Ramos (cell line): ENCODE data around the gene PRSS12.

Experiments used
- in situ Hi-C: fragments of 300-500 bp; cut with MboI; formaldehyde crosslinking; loops from one replicate; pipeline ENCODE4 v1.14.3; 2022; ENCODE audit warnings: low sequenced_read_pairs; ENCODE audit not compliant: unreplicated experiment

The PRSS12 gene

DNA sequence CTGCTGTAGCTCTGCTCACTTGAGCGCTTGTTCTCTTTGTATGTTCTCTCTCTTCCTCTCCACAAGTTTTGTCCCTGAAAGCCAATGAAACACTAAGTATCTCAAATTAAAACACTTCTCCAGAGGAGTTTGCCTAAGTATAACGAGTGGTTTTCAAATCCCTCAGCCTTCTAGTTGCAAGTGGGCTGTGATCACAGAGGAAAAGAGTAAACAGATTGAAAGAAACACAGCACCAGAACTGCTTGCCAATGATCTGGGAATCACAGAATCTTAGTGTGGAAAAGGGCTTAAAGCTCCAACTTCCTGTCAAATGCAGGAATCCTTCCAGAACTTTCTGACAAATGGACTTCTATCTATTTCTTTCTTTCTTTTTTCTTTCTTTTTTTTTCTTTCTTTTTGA lies 4.8 kb upstream of the PRSS12 start:
- in situ Hi-C loops, result no loop called here

DNA sequence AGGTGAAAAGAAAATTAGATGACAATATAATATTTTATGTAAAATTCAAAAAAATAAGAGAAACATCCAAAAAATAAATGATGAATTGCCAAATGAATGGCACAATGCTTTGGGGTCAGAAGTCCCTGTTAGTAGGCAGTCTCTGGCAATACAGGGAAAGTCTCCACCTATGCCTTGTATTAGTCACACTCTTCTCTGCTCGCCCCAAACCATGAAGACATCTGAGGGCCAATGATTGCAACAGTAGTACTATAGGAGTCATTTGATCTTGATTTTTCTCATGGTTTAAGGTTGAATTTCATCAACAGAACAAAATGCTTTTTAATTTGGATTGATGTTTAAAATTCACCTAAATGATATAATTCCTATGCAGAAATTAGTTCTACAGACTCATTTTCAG lies 3.9 kb upstream of the PRSS12 start:
- in situ Hi-C loops, result no loop called here

DNA sequence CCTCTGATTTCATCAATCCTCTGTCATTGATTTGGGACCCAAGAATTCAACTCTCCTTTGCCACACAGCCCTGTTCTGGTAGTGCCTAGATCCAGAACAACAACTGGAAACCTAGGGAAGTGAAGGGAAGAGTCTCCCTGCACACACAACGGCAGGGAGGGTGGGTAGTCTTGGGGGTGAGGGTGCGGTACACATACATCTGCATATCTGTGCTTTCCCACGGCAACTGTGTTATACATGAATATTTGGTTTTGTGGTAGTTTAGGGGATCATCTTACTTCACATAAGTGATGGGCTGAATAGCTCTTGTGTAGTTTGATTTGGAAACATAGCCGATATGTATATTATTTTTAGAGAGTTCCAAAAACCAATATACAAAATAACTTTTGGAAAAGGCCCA lies 3.3 kb upstream of the PRSS12 start:
- in situ Hi-C loops, result no loop called here

DNA sequence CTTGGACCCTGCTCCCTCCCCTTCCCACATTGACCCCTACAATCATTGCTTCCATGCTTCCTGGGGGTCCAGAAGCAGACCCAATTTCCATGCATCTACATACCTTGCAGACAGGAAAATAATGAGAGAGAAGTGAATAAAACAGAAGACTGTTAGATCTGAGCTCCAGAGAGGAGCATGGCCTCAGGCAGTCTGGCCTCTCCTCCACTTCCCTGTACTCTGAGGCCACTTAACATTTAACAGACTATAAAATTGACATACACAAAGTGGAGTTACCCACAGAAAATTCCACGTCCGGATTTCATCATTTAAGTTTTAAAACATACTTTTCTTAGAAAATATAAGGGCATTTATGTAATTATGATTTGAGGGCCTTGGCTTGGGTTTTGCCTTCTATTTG lies 2.1 kb upstream of the PRSS12 start:
- in situ Hi-C loops, result no loop called here

DNA sequence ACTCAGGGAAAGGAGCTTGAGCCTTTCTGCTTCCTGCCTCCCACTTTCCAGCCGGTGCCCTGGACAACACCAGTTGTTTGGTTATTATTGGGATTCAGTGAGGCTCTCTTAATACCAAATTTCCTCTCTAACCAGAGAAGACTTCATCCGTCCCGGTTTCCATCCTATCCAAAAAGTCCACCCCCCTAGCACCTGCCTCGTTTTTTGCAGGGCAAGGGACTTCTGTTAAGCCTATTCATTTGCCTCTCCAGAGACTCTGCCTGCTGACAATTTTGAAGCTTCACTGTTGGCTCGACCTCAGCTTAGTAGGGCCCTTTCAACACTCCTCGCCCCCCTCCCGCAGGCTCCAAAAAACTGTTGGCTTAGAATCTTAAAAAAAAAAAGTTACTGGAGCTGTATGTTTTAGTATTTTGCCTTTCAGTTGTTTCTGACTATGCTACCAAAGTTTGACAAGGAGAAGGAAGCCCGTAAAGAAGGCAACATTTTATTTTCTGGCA lies 779 bp upstream of the PRSS12 start:
- in situ Hi-C loops, result no loop called here

DNA sequence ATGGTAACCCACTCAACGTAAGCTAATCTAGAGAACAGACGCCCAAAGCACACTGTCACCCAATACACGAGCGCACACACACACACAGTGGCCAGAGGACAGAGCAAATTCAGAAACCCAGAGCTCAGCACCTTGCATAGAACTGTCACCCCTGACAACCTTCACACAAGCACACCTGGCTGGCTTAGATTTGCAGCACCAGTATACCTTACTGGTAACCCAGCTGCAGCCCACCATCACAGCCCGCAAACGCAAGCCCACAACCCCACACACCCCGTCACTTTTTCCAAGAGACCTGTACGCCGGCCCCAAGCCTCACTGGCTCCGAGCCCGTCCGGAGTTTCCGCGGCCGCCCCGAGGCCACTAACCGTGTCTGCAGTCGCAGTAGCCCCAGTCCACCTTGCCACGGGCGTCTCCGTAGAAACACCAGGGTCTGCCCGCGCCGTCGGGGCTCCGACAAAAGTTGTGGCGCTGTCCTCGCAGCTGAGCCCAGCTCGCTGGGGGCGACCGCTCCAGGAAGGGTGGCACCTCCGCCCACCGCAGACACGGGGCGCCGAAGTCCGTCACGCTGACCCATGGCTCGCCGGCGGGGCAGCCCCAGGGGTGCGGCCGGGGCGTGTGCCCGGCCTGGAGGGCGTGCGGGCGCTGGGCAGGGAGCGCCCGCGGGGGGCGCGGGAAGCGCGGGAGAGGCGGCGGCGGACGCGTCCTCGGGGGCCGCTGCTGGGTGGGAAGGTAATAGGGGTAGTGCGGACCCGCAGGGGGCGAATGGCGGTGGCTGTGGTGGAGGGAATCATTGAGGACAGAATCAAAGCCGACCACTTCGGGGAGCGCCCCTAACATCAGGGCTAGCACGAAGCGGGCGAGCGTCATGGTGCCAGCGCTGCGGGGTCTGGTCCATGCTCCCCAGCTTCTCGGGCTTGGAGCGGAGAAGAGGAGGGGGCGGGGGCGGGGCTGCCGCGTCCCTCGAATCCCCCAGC lies 664 bp downstream of the PRSS12 start:
- in situ Hi-C loops, result no loop called here

DNA sequence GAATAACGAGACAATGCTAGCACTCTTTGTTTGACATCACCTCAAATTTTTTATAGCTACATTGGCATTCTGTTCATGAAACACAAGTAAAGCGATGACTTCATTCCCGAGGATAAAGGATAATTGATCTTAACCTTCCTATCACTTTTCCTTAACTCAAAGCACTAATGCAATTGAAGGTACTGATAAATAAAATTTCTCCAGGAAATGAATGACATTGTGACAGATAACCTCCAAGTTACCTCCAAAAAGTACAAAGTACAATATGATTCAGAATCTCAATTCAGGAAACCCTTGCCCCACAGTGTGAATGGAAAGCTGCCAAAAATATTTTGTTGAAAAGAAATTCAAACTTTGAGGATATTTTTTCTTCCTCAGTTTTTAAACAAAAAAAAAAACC lies 1.8 kb downstream of the PRSS12 start:
- in situ Hi-C loops, result no loop called here

DNA sequence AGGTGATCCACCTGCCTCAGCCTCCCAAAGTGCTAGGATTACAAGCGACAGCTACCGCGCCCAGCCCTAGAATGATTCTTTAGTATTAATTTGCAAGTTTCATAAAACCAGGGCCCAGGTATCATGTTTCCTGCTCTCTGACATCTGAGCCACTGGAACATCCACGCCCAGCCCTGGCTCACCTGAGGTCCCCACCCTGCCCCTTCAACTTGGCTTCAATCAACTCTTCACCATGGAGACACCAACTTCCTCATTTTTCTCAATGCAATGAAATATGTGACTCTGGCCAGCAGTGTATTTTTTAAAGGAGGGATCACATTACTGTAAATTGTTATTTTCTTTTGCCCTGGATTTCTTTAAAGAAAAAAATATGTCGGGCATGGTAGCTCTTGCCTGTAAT lies 3.9 kb downstream of the PRSS12 start:
- in situ Hi-C loops, result no loop called here

DNA sequence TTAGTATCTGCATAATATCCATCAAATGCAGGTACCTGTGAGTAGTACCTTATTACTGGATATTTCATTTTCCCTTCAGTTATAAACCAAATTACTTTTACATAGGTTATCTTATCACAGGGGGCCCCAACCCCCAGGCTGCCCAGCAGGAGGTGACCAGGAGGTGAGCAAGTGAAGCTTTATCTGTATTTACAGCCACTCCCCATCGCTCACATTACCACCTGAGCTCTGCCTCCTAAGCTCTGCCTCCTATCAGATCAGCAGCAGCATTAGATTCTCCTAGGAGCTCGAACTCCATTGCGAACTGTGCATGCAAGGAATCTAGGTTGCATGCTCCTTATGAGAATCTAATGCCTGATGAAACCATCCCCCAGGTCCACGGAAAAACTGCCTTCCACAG lies 6.3 kb downstream of the PRSS12 start:
- in situ Hi-C loops, result no loop called here

DNA sequence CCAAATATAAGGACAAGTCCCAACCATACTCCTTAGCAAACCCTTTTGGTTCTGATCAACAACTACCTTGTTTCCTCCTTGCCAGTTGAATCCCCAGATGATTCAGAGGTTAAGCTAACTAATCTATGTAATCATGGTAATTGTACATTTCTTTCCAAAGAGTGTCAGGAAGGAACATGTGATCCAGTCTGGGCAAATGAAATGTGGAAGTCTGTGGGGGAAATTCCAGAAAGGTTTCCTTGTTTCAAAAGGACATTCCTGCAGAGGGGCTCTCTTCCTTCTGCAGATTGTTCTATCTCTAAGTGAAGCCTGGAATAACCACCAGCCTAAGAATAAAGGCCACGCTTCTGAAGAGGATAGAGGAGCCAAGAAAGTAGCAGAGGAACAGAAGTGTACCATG lies 7.0 kb downstream of the PRSS12 start:
- in situ Hi-C loops, result no loop called here

DNA sequence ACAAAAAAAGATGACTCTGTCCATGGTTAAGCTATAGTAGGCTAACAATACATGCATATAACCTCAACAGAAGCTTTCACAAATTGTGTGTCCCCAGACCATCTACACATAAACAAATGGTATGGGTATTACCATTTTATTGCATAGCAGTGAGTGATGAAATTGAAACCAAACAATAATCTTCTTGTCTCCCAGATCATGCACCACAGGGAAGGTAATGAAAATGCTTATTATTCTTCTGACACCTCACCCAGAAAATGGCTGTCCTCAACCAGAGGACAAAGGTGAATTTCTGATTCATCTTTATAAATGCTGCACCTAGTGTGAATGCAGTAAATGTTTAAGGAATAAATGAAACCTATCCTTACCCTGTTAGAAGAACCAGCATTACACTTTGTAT lies 8.0 kb downstream of the PRSS12 start:
- in situ Hi-C loops, result no loop called here

DNA sequence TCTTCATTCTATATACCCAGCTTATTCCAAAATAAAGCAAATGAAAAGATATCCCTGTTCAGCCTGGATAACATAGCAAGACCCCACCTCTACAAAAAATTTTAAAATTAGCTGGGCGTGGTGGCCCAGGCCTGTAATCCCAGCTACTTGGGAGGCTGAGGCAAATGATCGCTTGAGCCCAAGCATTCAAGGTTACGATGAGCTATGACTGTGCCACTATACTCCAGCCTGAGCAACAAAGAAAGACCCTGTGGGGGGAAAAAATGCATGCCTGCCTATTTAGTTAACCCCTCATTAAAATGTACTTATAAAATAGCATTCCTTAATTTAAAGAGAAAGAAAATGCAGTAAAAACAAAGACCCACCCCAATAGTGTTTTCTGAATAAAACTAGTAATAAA lies 9.3 kb downstream of the PRSS12 start:
- in situ Hi-C loops, result no loop called here

DNA sequence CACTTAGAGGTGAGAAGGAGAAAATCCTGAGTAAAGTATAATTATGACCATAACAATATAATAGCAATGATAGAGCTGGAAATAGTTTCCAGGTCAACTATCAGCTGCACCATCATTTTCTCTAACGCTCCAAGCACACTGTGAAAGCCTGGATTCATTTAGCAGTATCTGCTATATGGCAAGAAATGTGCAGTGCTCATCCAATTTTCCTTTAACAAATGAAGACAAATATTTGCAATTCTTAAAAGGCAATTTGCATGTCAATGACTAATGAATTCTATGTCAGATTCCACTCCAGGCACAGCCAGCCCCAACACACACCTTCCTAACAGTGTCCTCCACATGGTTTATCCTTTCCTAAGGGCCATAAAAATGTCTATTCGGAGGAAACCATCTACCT lies 12.7 kb downstream of the PRSS12 start:
- in situ Hi-C loops, result no loop called here

DNA sequence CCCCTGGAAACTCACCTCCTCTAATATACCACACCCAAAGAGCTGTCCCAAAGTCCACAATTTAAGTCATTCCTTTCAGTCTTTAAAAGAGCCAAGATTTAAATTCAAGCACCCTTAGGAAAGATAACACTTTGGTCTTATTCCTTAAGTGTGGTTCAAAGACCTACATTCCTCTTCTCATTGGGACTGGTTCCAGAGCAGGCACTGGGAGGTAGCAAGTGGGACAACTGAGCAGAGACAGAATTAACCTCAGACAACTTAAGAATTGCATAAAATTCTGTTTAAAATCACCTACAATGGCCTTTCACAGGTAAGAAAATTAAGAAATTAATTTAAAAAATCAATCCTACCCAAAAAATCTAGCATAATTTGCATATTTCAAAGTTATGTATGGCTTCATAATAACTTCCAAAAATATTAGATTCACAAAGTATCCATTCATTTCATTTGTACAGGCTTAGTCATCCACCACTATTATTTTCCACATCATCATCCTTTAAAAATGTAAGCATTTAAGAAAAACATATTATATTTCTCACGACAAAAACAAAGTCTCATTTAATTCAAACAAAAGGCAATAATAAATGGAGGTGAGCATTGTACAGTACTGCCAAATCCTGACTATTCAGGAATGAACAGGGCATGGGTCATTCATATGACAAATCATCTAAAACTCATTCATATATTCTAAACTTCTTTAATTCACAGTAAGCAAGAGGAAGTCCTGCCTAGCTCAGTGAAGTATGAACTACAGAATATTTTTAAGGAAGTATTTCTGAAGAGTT lies 13.6 kb downstream of the PRSS12 start:
- in situ Hi-C loops, result no loop called here

DNA sequence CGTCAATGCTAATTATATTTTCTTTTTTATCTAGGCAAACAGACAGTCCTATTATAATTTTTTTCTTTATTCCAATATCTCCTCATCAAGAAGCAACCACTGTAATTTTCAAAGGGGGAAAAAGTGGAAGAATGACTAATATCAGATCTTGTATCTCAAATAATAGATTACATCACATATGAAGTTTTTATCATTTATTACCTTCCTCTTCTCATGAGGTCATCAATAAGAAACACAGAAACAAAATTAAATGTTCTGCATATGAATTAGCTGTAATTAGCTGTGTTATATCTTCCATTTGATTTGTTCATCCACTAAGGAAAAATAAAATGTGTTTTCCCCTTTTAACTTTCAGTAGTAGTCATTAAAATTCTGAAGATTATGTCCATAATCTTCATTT lies 14.3 kb downstream of the PRSS12 start:
- in situ Hi-C loops, result no loop called here

DNA sequence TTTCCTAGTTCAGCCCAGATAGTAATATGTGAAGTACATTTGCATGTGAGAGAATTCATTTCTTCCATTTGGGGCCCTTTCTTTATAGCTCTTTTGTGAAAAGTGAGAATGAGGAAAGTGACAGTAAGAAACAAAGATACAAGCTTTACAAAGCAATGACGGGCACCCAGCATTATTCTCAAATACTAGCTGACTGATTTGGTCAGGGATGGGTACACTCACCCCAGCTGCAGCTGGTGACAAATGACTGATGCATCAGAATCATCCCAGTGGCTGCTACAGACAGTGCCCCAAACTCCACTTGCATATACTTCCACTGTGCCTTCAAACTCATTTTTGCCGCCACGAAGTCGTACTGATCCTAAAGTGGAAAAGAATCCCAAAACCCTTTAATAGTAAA lies 14.8 kb downstream of the PRSS12 start:
- in situ Hi-C loops, result no loop called here

DNA sequence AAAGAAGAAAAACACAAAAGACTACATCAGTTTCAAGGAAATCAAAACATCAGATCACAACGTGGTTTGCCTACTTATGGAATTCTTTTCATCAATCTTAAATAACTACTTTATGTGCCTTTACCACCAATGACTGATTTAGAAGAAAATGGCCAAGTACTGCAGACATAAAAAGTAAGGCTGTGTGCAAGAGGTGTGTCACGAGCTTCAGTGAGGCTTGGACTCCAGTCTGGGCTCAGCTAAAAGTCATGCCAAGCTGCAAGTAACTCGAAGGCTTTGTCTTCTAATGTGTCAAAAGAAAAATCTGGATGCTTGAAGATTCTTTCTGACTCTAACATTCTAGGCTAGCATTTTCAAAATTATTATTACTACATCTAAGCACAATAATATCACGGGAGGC lies 17.0 kb downstream of the PRSS12 start:
- in situ Hi-C loops, result no loop called here

DNA sequence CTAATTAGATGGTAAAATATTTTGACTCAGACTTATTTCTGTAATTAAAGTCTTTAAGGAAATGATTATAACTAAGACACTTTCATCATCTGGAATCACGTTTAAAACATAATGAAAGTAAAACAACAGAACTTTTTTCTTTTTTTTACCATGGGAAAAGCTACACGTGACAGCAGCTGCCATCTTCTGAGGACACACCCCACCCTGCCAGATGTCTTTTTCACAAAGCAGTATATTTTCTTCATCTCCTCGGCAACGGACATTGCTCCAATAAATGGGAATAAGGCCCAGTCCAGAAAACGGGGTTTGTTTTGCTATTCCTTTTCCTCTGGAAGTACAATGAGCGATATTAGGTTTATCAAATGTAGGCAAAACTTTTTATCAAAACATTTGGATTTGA lies 17.5 kb downstream of the PRSS12 start:
- in situ Hi-C loops, result no loop called here

DNA sequence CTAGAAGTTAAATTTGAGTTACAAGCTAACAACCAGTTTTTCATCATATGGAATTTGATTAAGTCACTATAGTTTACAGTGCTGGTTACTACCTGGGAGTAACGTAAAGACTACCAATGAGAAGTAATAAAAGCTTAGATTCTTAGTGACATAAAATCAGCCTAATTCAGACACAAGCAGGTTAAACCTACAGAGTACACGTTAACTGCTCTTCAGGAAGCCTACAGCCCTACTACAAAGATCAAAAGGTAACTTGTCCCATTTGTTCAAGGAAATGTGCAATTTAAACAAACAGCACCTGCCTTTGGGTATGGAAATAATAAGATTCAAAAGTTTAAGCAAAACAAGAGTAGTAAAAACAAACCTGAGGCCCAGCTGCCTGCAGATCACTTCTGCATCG lies 21.5 kb downstream of the PRSS12 start:
- in situ Hi-C loops, result no loop called here

DNA sequence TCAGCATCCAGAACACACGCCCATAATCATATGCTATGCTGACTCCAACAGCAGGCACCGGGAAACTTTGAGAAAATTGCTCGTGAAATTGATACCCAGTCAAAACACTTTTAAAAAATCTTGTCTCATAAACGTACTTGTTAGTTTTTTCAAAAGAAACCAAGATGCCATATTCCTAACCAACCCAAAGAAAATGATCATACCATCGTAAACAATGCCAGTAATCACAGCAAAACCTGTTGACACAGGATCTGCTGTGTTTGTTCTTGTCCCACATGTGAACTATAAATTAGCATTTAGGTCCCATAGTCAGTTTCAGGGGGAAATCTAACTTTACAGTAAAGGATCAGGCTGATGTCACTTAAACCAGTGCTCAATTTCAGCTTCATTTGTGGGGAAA lies 23.0 kb downstream of the PRSS12 start:
- in situ Hi-C loops, result no loop called here

DNA sequence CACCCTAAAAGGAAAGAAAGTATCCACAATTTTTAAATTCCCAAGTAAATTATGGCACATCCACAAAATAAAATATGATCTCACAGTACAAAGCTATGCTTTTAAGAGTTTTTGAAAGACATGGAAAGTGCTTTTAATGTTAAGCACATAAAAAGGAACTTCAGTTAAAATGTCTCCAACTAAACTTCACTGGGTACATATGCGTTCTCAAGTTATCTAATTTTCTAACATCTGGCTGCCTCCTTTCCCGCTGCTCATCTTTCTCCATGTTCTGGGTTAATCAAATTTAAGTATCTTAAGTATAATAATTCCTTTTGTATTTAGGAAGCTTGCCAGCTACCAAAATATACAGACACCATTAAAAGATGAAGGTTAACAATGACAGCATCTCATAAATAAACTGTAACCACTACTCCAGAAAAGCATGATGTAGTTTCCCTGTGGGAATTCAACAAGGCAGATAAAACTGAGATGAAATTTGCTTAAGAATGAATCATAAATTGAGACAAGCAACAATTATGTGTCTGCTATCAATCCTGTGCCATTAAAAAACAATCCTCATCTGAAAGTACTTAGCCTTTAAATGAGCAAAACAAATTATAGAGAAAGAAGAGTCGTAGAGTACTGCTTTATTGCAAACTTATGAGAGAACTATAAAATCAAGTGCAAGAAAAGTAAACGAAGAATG lies 25.1 kb downstream of the PRSS12 start:
- in situ Hi-C loops, result no loop called here
